CD4-positive, alpha-beta T cell treated with Interferon alpha-2 for 1 hour (primary cell): Measurements from ENCODE around the gene CCDC117.
"Not testable (repeated sequence)": the region's sequence is repeated elsewhere in the genome, so short reads cannot be mapped to it uniquely, and the experiment has no call there.

Experiments
- DNase-seq, 2 donors: peaks; one replicate each; pipeline ENCODE4 v3.0.0-alpha.2; 2020 to 2022

CCDC117 gene

GRCh38 chr22:28802595-28803123 is 30.2 kb downstream of the CCDC117 start:
- no peak for DNase-seq

GRCh38 chr22:28805426-28805825 is 32.9 kb downstream of the CCDC117 start:
- DNase-seq, result not testable (repeated sequence)

DNA sequence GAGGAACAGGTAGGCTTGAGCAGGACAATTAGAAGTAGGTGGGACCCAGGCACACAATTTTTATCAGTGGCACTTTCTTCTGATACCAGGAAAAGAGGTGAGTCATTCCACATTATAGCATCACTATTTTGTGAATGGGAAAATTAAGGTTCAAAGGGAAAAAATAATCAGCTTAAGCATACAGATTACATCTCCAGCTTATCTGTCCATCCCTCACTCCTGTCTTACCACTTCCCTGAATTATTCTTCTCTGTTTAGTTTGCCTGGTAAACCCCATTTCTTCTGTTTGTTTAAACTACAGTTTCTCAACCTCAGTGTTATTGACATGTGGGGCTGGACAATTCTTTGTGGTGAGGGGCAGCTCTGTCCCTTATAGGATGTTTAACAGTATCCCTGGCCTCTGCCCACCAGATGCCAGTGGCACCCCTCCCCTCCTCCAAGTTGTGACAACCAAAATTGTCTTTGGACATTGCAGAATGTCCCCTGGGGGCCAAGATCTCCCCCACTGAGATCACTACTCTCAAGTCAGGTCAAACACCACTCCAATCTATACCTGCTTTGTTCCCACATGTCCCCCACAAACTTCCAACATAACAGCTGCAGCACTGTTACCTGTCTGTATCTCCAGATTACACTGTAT is 36.3 kb downstream of the CCDC117 start:
- DNase-seq, result no peak

DNA sequence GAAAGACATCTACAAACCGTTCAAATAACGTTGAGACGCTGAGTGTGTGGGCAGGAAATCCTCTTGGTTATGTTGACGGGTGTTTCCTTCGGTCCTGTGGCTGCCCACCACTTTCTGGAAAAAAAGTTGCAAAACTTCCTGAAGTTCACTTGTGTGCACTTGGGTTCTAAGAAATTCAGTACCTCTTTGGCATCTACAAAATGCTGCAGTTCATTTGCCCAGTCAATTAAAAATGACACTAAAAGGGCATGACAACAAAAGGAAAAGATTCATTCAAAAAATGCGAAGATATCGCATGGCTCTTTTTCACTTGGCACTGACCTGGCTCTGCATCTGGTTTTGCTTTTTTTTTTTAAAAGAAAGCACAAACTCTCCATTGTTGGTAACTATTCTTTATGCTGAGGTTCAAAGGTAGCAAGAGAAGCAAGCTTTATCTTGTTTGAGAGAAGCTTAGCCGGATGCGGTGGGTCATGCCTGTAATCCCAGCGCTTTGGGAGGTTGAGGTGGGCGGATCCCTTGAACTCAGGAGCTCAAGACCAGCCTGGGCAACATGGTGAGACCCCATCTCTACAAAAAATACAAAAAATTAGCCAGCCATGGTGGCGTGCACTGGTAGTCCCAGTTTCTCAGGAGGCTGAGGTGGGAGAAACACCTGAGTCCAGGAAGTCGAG is 38.5 kb downstream of the CCDC117 start:
- peak; percentile 63 to 72 for DNase-seq

DNA sequence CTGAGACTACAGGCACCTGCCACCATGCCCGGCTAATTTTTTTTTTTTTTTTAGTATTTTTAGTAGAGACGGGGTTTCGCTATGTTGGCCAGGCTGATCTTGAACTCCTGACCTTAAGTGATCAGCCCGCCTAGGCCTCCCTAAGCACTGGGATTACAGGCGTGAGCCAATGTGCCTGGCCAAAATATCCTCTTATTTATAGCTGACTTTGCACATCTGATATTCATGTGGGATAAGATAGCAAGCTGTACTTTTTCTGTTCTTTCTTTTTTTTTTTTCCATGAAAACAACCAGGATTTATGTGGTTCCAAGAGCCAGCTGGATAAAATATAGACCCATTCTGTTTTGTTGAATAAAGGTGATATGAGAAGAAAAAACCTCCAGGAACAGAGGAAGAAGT is 40.0 kb downstream of the CCDC117 start:
- DNase-seq, result no peak

DNA sequence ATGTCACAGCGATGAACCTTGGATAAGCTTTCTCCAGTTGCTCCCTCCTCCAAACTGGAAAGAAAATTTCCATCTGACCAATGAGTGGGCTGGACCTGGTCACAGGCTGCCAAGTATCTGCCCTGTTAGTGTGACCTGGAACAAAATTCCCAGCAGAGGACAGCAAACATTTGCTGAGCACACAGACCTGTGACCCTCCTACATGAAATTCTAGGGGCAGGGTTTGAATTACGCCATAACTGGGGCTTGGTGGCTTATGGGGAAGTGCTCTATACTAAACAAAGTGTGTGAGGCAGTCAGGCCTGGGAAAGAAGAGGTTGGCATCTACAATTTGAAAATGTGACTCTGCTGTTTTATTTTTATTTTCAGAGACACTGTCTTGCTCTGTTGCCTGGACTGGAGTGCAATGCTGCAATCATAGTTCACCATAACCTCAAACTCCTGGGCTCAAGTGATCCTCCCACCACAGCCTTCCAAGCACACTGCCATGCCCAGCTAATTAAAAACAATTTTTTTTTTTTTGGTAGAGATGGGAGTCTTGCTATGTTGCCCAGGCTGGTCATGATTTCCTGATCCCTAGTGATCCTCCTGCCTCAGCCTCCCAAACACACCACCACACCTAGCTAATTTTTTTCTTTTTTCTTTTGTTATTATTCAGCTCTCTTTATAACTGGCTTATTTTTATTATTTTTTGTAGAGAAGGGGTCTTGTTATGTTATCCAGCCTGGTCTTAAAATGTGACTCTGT is 41.5 kb downstream of the CCDC117 start:
- peak in 1 of 2 donors; percentile 45 for DNase-seq

GRCh38 chr22:28815111-28815510 is 42.6 kb downstream of the CCDC117 start:
- DNase-seq, result no peak

GRCh38 chr22:28815729-28816128 is 43.2 kb downstream of the CCDC117 start:
- DNase-seq, result no peak

DNA sequence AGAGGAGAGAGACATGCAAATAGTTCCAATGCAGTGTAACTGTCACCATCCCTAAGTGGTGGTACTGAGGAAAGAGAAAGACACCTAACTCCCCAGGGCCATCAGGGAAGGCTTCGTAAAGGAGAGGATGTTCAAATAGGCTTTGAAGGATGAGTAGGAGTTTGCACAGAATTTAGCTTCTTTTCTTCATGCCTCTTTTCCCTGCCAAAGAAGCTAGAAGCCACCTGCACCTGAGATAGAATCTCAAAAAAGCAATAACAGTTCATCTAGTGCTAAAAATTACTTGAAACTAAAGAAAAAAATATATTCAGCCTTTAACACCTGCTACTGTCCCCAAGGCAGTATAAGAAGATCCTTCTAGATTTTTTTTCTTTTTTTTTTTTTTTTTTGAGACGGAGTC is 44.6 kb downstream of the CCDC117 start:
- no peak for DNase-seq

GRCh38 chr22:28817919-28818859 is 45.7 kb downstream of the CCDC117 start:
- DNase-seq, result no peak

- no peak for DNase-seq
Measured at GRCh38 chr22:28819253-28820096, 47.0 kb downstream of the CCDC117 start.

DNA sequence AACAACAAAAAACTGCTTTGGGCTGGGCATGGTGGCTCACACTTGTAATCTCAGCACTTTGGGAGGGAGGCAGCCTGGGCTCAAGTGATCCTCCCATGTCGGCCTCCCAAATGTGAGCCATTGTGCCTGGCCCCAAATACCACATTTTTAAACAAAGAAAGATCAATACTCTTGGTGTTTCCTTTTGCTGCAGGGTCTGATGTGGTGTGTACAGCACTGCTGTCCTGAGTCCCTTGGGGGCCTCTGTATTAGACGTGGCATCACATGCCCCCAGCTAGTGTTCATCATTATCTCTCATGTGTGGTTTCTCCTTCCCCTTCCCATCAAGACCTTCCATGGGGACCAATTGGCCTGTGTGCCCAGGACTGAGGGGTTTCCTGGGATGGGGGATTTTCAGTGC is 48.4 kb downstream of the CCDC117 start:
- no peak for DNase-seq

GRCh38 chr22:28821452-28821851 is 49.0 kb downstream of the CCDC117 start:
- DNase-seq, result no peak

DNA sequence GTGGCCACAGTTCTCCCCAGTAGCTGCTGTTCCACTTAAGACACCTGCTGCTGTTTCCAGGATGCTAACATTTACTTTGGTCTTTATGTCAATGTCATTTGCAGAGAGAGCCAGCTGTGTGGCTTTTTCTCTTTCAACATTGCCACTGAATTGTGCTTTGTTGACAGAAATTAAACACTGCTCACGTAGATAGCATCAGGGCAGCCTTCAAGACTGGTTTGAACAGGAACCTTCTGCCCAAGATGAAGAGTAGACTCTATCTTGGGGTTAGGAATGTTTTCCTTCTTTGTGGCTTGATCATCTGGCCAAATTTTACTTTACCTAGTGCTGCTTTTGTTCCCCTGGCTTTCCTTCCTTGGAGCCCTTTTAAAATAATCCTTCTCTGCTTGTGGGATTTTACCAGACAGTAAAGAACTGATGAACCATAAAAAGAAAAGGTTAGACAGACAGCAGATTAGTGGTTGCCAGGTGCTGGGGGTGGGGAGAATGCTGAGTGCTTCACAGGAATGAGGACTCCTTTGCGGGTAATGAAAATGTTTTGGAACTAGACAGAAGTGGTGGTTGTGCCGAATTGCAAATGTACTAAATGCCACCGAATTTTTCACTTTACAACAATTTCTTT is 50.5 kb downstream of the CCDC117 start:
- DNase-seq, result peak in 1 of 2 donors; percentile 51

DNA sequence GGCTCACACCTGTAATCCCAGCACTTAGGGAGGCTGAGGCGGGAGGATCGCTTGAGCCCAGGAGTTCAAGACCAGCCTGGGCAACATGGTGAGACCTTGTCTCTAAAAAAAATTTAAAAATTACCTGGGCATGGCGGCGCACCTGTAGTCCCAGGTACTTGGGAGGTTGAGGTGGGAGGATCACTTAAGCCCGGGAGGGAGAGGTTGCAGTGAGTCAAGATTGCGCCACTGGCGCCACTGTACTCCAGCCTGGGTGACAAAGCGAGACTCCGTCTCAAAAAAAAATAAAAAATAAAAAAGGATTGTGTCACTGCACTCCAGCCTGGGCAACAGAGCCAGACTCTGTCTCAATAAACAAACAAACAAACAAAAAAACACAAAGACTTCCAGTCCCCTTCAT is 52.0 kb downstream of the CCDC117 start:
- not testable (repeated sequence) for DNase-seq

GRCh38 chr22:28826430-28826829 is 53.9 kb downstream of the CCDC117 start:
- DNase-seq, result not testable (repeated sequence)

GRCh38 chr22:28826921-28827320 is 54.4 kb downstream of the CCDC117 start:
- DNase-seq, result no peak

DNA sequence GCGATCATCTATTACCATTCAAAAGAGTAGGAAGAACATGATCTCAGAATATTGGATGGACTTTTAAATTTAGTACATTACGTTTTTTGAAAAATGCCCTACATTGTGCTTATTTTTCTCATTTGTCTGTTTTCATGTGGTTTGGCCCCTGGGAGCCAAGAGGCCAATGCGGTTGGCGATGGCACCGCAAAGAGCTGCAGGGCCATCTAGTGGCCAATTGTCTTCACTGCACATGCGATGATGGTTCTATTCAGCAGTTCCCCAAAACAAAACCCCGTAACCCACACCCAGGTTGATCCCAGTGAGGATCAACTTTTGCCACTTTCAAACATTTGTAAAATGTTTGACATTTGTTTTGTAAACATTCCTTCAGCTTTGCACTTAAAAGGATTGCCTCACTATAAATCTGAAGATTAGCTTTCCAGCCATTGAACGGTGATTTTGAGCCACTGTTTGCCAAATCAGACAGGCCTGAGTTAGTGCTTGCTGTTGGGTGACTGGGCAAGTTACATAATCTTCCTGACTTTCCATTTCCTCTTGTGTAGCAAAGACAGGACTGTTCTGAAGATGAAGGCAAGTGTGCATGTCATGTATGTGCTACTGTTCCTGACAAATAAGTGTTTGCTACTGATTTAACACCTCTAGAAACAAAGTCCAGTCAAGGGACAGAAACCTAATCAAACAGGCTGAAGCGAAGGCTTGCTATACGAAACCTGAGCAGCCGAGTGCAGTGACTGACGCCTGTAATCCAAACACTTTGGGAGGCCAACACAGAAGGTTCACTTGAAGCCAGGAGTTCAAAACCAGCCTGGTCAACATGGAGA is 57.1 kb downstream of the CCDC117 start:
- peak; percentile 75 to 83 for DNase-seq

DNA sequence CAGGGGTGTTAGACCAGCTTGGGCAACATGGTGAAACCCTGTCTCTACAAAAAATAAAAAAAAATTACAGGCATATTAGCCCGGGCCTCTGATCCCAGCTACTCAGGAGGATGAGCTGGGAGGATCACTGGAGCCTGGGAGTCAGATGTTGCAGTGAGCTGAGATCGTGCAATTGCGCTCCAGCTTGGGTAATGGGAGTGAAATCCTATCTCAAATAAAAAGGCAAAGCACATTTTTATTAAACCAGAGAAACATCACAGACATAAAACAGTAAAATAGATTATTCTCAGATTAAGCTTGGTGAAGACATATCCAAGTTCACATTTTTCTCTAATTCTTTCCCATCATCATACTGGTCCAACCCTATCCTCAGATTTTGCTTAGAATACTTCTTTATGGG is 57.9 kb downstream of the CCDC117 start:
- DNase-seq, result no peak
